NCI-H1930 (cell line): ENCODE results near the gene AGAP1.

Experiments used
- DNase-seq, 2 experiments: peaks; one replicate each; lab custom pipeline; 2025; lab: John Stamatoyannopoulos, UW

AGAP1 gene

DNA sequence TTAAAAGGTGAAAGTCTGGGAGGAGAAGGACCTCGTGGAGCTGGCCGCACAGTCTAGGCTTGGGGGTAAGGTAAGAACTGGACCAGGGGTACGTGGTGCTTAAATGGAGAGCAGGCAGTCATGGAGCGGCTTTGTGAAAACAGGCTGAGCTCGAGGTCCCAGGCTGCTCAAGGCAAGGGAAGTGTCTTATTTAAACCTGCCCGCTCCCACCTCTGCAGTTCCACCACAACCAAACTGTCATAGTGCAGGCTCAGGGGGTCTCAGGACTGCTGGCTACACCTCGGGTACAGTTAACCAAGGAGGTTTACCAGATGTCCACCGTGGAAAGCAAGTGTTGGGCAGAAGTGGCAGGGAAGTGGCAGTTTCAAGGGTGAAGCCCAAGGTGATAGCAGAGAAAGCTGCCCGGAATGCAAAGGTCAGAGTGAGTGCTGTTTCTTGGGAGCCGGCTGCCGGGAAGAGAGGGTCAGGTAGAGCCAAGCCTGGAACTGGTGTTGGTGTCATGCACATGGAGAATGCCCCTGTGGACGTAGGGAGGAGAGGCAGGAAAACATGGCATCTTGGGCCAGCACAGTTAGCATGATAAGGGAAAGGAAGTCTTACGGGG, 471.0 kb downstream of the AGAP1 start:
- no peak for DNase-seq

DNA sequence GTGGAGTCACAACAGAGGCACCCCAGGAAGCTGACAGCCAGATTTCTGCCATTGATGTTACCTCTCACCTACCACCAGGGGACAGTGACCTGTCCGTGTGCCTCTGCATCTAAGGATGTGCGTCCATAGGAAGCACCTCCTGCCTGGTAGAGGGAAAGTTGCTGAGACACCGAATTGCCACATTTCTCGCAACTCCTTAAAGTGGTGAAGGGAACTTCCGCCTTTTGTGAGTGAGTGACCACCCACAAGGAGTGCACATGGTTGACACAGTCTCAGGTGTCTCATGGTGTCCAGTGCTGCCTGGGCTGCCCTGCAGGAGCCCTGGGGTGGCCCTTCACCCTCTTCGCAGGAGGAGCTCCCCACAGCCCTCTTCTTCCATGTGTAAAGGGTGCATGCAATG, 472.6 kb downstream of the AGAP1 start:
- DNase-seq: no peak

DNA sequence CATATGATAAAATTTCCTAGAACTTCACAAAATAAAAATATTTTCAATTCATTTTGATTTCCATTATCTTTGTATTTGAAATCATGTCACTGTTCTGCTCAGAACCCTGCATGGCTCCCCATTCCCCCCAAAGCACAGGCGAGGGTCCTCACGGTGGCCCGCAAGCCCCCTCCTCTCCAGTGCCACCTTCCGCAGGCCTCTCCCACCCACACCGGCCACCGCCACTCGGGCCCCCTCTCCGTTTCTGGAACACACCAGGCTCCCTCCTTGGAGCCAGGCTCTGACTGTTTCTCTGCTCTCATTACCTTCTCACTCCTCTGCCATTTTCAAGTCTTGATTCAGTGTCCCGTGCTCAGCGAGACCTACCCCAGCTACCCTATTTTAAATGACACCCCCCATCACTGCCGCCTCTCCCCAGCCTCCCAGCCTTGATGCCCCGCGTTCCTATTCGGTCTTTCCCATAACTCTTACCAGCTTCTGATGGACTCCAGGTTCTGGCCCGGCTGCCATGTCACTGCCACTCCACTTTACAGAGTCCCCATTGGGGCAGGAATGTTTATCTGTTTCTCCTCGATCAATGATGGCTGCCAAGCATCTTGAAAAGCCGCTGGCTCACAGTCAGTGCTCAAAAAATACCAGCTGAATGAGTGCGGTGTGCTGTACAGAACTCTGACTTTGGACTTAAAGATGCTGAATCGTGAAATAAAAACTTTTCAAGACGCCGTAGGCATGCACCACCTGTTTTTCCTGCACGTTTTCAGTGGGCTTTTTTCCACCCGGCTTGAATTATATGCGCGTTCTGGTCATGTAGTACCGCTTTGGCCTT, 473.3 kb downstream of the AGAP1 start:
- DNase-seq: no peak

DNA sequence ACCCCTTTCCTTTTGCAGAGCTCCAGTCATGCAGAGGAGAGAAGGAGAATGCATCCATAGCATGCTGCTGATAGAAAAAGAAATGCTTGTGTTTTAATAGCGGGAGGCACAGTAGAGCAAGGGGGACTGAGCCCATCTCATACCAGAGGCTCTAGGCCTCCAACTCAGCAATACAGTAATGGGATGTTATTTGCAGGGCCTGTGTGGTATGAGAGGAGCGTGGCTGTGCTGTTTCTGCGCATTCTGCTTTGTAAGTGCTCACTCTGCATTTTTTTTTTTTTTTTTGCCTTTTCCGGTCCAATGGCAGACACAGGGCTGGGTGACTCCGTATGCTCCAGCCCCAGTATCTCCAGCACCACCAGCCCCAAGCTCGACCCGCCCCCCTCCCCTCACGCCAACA, 474.3 kb downstream of the AGAP1 start:
- DNase-seq: no peak

DNA sequence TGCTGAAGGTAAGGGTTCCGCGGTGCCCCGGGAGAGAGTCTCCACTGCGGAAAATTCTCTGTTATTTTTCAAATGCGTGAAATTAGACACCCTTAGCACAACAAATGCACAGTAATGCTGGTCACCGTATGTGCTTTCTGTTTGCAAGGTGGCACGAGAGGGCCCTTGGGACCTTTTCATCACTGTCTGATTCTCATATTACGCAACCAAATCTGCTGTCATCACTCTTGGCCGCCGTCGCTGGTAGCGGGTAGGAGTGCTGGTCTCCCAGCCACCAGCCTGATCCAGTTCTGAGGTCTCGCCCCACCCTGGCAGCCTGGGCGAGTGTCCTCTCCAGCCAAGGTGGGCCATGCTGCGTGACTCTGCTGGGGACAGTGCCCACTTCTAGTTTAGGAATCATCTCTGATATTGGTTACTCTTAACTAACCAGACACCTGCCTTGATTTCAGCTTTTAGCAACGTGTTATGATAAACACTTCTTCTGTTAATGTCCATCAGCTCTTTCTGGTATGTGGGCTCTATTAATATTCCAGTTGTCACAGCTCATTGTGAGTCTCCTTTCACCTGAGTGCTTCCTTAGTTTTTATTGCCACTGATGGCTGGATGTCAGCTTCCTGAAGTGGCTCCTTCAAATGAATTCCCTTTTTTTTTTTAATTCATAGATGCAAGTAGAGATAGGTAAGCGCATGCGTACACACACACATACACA, 474.9 kb downstream of the AGAP1 start:
- DNase-seq: no peak

DNA sequence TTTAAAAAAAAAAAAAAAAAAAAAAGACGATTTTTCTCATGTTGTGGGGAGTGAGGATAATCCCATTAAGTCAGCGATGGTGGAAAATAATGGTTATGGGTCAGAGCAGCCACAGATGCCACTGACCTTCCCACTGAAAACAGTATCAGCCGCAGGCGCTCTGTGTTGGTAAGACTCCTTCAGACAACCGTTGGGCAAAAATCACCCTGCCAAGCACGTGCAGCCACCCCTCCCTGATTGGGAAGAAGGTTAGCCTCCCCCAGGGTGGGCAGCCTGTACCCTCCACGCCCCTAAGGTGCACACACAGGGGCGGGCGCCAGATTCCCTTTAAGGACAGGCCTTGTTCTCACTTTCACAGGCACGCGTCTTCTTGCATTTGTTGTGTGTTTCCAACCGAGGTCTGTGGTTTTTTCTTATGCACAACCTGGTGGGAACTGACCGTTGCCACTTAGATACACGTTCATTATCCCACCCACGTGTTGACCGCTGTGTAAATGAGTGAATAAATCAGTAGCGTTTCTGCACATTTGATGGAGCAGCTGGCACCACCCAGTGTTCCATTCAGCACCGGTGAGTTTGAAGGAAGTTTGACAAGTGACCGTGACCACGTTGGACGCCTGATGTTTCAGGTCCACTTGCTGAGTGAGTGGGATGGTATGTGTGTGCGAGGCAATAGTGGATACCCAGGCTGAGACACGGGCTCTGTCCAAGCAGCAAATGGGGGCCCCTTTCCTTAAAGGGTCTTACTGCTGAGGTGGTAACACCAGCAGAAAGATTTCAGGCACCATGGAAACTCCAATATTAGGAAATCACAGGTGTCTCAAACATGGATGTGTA, 476.6 kb downstream of the AGAP1 start:
- DNase-seq: no peak

DNA sequence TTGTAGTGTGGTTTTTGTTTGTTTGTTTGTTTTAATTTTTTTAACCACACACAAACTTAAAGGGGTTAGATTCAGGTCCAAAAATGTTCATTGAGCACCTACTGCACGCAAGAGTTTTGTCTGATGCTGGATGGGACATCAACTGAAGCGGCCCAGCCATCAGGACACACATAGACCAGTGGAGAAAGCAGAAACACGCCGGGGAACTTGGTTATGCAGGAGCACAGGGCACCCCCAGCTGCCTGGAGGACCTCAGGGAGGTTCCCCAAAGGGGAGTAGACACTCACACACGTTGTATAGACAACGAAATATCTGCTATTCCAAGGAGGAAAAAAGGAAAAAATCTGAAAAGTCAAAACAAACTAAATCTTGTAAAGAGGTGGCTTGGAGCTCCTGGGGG, 482.7 kb downstream of the AGAP1 start:
- DNase-seq: no peak

DNA sequence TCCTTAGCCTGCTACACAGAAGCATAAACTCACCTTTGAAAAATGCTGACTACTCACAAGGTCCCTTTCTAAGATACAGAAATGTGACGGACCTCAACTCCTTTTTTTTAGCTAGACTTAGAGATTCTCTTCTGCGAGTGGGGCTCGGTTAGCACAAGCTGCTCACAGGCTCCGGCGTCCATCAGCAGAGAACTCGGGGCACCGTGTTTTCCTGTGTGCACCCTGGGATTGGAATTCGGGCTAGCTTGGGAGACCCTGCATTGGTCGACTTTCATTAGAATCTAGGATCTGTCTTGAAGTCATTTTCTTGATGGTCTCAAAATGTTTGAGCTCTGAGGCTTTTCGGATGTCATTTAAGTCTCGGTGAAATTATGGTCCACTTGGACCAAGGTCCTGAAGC, 483.1 kb downstream of the AGAP1 start:
- no peak for DNase-seq

DNA sequence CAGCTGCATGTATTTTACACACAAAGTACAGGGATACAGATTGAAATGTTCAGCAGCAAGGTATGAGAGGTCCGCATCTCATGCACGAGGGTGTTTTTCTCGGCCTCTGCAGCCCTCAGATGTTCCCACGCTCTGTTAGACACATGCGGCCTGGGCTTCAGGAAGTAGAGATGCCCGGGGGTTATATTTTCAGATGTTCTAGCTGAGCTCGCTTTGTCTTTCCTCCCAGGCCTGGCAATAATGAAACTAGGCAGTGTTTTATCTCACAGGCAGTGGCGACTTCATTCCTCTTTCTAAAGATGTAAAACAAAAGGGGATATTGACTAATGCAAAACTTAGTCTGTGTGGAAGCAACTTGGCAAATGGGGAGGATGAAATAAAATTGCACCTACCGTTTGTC, 483.6 kb downstream of the AGAP1 start:
- no peak for DNase-seq

DNA sequence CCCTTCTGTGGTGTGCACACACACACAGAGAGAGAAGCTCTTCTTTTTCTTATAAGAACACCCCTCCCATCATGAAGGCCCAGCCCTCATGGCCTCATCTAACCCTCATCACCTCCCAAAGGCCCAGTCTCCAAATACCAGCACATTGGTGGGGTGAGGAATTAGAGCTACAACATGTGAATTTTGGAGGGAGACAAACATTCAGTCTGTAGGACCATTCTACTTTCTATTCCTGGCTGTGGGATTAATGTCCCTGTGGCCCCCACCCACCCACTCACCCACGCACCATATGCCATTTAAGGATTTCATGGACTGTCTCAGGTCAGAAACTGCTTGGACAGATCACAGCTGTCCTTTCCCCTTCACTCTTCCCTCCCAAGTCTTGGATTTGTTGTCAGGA, 484.2 kb downstream of the AGAP1 start:
- no peak for DNase-seq

DNA sequence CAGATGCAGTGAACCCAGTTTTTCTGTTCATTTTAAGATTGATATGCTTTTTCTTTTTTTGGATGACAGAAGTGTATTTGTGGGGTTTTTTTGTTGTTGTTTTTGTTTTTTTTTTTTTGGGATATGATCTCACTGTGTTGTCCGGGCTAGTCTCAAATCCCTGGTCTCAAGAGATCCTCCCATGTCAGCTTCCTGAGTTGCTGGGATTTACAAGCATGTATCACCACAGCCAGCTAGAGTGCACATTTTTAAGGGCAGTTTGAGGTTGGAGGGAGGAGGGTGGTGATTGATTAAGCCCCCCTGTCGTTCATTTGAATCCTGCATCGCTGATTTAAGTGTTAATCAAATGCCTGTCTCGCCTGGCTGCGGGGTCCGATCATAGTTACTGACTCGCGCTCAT, 485.2 kb downstream of the AGAP1 start:
- DNase-seq: no peak

DNA sequence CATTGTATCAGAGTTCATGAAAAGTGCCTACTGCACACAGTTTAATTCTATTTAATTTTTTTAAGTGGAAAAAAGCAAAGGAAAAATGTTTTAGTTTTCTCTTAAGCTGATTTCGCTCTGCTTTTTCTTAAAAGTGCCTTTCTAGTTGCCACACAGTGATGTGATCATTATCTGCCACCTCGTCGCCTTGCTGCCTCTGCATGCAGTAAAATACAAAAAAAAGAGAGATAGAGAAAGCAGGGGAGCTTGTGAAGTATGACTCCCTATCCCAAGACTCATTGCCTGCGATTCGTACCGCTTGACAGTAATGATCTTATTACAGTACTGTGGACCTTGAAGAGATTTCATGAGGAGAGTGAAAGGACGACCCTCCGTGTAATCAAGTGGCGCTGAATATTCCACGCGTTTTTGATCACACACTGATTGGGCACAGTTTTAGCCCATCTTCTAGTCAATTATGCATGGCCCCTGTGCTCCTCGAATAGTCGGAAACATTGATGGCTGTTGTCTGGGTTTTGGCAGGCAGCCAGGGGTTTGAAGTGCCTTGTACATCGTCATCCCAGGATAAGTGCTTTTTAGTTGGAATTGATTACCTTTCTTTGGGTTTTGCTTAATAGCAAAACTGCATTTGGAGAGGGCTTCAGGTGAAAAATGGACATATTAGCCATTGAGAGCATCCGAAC, 486.1 kb downstream of the AGAP1 start:
- DNase-seq: no peak

DNA sequence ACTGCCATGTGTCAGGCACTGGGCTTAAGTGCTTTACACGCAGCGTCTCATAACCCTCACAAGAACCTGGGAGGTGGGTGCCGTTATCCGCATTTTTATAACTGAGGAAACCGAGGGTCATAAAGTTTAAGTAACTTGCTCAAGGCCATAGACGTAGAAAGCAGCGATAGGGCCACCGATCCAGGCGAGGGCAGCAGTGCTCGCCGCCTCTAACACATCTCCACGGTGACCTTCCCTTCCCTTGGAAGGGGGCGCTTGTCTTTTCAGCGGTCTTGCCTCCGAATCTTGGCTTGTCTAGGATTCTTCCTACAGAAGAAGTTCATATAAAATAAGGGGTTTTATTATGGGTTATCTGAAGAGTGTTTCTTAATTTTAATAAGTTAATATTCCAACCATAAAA, 487.8 kb downstream of the AGAP1 start:
- DNase-seq: no peak

DNA sequence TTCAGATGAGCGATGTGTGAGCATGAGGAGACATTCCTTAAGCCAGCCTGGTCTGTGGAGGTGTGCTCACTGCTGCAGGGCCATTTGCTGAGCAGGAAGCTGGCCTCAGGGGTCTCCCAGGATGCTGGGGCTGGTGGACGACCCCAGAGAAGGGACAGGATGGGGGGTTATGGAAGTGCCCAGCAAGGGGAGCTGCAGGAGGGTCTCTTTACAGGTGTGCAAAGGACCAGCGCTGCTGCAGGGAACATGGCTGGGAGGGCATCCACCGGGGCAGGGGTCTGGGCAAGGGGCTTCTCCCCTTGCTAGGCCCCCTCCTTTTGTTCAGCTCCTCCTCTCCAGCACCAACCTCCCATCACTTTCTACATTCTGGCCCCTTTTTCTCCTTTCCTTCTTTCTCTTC, 489.2 kb downstream of the AGAP1 start:
- DNase-seq: no peak

DNA sequence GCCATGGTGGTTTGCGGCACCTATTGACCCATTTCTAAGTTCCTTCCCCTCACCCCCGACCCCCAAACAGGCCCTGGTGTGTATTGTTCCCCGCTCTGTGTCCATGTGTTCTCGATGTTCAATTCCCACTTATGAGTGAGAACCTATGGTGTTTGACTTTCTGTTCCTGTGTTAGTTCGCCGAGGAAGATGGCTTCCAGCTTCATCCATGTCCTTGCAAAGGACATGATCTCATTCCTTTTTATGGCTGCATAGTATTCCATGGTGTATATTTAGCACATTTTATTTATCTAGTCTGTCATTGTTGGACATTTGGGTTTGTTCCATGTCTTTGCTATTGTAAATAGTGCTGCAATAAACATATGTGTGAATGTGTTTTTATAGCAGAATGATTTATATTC, 490.7 kb downstream of the AGAP1 start:
- DNase-seq: no peak

DNA sequence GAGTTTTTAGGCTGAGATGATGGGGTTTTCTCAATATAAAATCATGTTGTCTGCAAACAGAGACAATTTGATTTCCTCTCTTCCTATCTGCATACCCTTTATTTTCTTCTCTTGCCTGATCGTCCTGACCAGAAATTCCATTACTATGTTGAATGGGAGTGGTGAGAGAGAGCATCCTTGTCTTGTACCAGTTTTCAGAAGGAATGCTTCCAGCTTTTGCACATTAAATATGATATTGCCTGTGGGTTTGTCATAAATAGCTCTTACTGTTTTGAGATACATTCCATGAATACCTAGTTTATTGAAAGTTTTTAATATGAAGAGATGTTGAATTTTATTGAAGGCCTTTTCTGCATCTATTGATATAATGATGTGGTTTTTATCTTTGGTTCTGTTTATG, 492.5 kb downstream of the AGAP1 start:
- DNase-seq: no peak

DNA sequence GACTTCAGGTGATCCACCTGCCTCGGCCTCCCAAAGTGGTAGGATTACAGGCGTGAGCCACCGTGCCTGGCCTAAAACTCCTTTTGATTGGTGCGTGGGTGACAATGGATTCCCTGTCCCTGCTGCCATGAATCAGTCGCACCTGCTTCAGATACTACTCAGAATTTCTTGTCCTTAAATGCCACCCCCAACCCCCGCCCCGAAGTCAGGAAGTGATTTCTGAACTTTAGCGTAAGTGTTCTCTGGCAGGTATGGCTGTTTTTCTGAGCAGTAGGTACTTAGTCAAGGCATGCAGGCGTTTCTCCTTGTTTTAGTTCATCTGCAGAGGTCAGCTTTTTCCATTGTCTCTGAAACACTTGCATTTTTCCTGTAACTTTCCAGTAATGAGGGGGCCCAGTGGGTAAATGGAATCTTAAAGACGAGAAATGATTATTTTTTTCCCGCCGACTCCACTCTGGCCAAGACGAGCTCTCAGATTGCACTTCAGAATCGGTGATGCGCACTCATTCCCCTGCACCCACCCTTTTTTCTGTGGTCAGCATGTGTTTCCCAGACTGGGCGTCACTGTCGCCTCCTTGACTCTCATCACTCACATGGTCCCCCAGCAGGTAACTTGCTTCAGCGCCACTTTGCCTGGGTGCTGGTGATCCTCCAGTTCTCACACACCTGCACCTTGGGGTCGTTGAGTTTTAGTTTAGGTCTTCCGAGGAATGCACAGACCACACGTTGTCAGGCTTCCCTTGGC, 494.6 kb downstream of the AGAP1 start:
- no peak for DNase-seq

DNA sequence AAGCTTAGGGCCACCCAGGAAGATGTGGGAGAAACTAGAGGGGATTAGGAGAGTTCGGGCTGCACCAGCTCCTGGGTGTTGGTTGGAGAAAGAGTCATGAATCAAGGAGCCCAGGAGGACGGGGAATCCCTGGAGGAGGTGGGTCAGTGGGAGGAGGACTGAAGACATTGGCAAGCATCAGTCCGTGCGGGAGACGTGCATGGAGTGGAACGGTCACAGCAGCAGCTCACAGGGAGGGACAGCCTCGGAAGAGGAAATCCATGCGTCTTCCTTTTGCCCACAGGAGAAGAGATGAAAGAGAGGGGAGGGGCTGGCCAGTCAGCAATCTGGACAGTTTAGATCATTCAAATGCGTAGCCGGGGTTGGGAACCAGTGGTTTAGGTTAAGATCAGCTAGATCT, 495.7 kb downstream of the AGAP1 start:
- no peak for DNase-seq

DNA sequence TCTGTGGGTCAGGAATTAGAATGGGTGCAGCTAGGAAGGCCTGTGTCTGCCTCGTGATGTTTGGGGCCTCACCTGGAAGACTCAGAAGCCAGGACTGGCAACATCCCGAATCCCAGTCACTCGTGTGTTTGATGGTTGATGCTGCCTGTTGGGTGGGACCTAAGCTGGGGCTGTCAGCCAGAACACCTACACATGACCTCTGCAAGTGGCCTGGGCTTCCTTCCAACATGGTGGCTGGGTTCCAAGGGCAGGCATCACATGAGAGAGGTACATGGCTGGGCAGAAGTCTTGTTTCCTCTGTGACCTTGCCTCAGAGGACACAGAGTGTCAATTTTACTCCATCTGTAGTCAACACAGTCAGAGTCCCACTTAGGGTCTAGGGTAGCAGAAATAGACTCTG, 496.5 kb downstream of the AGAP1 start:
- DNase-seq: no peak

DNA sequence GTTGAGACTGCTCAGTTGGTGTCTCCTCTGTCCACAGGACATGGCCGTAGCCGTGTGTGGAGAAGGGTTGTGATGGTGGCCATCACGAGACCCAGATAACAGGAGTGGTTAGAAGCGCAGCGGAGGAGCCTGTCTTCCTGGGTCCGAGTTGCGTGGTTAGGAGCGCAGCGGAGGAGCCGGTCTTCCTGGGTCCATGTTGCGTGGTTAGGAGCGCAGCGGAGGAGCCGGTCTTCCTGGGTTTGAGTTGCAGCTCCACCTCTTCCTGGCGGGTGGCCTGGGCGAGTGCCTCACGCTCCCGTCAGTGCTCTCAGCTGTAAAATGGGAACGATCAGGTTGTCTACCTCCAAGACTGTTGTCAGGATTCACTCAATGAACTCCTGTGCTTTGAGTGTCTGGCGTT, 498.2 kb downstream of the AGAP1 start:
- no peak for DNase-seq

DNA sequence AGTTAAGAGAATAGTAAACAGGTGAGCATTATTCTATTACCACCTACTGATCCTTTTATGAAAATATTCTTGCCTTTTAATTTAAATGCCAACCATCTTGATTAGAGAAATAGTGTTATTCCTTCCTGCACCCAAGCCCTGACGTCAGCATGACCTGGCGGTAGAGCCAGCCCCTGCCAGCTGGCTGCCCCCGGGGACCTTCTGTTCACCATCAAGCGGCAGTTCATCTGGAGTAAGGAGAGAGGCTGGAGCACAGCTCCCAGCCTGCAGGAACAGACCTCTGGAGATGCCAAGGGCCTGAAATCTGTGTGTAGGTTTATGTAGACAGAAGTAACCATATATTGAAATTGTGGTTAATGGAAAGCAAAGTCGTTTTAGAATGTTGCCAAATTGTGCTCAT, 502.6 kb downstream of the AGAP1 start:
- no peak for DNase-seq
